Ishikawa (cell line): Measurements from ENCODE around the gene TPCN1.

Experiments used
- CEBPB ChIP-seq: IDR thresholded peaks from 2 replicates; pipeline ENCODE4 v1.6.1; 2012
- CREB1 ChIP-seq: IDR thresholded peaks from 2 replicates; pipeline ENCODE4 v1.6.1; 2012; ENCODE audit warnings: low read depth
- EGR1 ChIP-seq: IDR thresholded peaks from 2 replicates; pipeline ENCODE4 v1.6.1; 2012
- EP300 ChIP-seq: IDR thresholded peaks from 2 replicates; pipeline ENCODE4 v1.6.1; 2012; ENCODE audit warnings: borderline replicate concordance
- FOXM1 ChIP-seq: IDR thresholded peaks from 2 replicates; pipeline ENCODE4 v1.6.1; 2012; ENCODE audit warnings: low read depth, borderline replicate concordance
- NFIC ChIP-seq: IDR thresholded peaks from 2 replicates; pipeline ENCODE4 v1.6.1; 2012
- RAD21 ChIP-seq: IDR thresholded peaks from 2 replicates; pipeline ENCODE4 v1.6.1; 2012; ENCODE audit warnings: low read depth
- REST ChIP-seq: IDR thresholded peaks from 2 replicates; pipeline ENCODE4 v1.6.1; 2012; ENCODE audit warnings: low read depth, mild to moderate bottlenecking
- TAF1 ChIP-seq: IDR thresholded peaks from 2 replicates; pipeline ENCODE4 v1.6.1; 2012; ENCODE audit warnings: low read depth, mild to moderate bottlenecking
- TCF12 ChIP-seq: IDR thresholded peaks from 2 replicates; pipeline ENCODE4 v1.6.1; 2012; ENCODE audit warnings: low read depth
- TEAD4 ChIP-seq: IDR thresholded peaks from 2 replicates; pipeline ENCODE4 v1.6.1; 2012
- USF1 ChIP-seq: IDR thresholded peaks from 2 replicates; pipeline ENCODE4 v1.6.1; 2012
- YY1 ChIP-seq: IDR thresholded peaks from 2 replicates; pipeline ENCODE4 v1.6.1; 2012; ENCODE audit warnings: low read depth
- ZBTB7A ChIP-seq: IDR thresholded peaks from 2 replicates; pipeline ENCODE4 v1.6.1; 2012; ENCODE audit warnings: low read depth
- TF ChIP-seq, protein P1 (sequence below): IDR thresholded peaks from 2 replicates; pipeline ENCODE4 v1.6.1; 2012

The TPCN1 gene

GRCh38 chr12:113183030-113183589, 38.2 kb upstream of the TPCN1 start:
- no peak for TF ChIP-seq EP300
- TF ChIP-seq USF1 = no peak
- no peak for TF ChIP-seq REST
- no peak for TF ChIP-seq CREB1
- TF ChIP-seq TEAD4 = no peak
- TF ChIP-seq, protein P1, sequence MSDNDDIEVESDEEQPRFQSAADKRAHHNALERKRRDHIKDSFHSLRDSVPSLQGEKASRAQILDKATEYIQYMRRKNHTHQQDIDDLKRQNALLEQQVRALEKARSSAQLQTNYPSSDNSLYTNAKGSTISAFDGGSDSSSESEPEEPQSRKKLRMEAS = no peak
- no peak for TF ChIP-seq NFIC
- no peak for TF ChIP-seq EGR1
- TF ChIP-seq CEBPB = no peak
- TF ChIP-seq FOXM1 = no peak
- TF ChIP-seq TAF1 = no peak
- TF ChIP-seq YY1 = no peak
- no peak for TF ChIP-seq RAD21
- no peak for TF ChIP-seq ZBTB7A
- TF ChIP-seq TCF12 = no peak

GRCh38 chr12:113184098-113184899, 37.0 kb upstream of the TPCN1 start:
- TF ChIP-seq USF1 (no peak), TCF12 (no peak), TAF1 (no peak), FOXM1 (no peak), CEBPB (no peak), EP300 (no peak), TEAD4 (no peak), NFIC (no peak), RAD21 (no peak), YY1 (no peak), REST (no peak), ZBTB7A (no peak)
- TF ChIP-seq, protein P1 = no peak

DNA sequence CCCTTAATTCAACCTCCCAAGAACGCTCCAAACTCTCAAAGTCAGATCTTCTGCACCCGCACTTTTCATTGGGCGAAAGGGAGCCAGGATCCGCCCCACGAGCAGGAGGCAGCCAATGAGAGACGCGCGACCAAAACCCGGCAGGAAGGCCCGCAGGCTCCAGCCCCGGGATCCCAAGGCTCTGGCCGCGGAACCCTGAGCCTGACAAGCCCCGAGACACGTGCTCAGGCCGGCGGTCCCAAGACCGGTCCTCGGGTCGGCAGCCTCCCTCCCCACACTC, 36.4 kb upstream of the TPCN1 start:
- TF ChIP-seq, protein P1 = peak; percentile 93; the same call in 1 of the 2 replicates
- no peak for TF ChIP-seq TEAD4

DNA sequence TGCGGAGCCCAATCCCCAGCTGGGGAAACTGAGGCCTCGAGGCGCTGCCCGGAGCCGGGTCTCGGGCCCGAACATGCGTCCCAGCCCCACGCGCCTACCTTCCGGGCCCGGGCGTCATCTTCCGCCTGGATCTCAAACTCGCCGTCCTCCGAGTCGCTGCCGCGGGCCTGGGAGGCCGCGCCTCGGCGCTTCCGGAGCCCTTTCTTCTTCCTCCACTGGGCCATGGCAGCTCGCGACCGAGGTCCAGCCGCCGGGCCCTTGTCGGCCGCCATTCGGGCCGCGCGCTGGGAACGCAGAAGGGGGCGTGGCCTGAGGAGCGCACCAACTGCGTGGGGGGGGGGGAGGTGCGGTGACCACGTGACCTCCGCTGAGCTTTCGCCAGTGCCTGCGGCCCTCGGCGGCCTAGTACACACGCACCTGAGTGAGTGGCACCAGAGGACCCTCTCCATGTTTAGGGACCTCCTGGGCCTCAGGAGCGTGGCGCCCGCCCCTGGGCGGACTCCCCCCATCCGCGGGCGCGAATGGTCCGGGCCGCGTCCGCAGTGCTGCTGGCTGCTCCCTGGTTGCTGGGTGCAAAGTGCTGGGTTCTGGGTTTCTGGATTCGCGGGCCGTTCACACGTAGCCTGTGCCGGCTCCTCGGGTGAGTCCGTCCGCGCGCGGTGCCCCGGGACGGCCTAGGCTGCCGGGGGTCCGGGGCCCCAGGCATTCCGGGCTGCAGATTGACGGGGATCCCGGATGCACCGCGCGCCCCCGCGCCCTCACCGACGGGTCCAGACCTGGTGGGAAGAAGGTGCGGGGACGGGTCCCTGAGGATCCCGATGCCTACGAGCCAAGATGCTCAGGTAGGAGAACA, 35.9 kb upstream of the TPCN1 start, which contains the start of the genes DDX54 and RITA1:
Gene DDX54 (minus strand): TSS at position 299 of the 853 bp plus-strand sequence. CDS start 27 bp downstream, at position 272.
Gene RITA1 (plus strand): TSS at position 542 of the 853 bp plus-strand sequence. CDS start 1,026 bp downstream, outside the sequence.
- TF ChIP-seq TCF12 = no peak
- peak; percentile 50 for TF ChIP-seq NFIC
- TF ChIP-seq EP300 = 0 out of 2 replicates have a peak, but pooled peaks have one; percentile 29
- peak; percentile 92 for TF ChIP-seq YY1
- TF ChIP-seq EGR1 = peak; percentile 30; the same call in 1 of the 2 replicates
- no peak for TF ChIP-seq CEBPB
- TF ChIP-seq, protein P1 = peak; percentile 85
- TF ChIP-seq RAD21 = 0 out of 2 replicates have a peak, but pooled peaks have one; percentile 2
- TF ChIP-seq TAF1 = peak; percentile 99
- TF ChIP-seq CREB1 = no peak; the same call in 1 of the 2 replicates
- no peak for TF ChIP-seq FOXM1
- TF ChIP-seq ZBTB7A = peak; percentile 53; the same call in 1 of the 2 replicates
- TF ChIP-seq USF1 = peak; percentile 99
- TF ChIP-seq REST = no peak
- 0 out of 2 replicates have a peak, but pooled peaks have one; percentile 10 for TF ChIP-seq TEAD4
